PFSK-1 (cell line): Measurements from ENCODE around the gene DPH7.

ENCODE experiments used
- FOXP2 ChIP-seq: optimal IDR thresholded peaks from 2 replicates; pipeline ENCODE3; 2011; ENCODE audit warnings: borderline replicate concordance, control low read depth, inconsistent platforms; ENCODE audit not compliant: insufficient read depth; ENCODE audit errors: extremely low read length, extremely low read depth
- POLR2AphosphoS5 ChIP-seq: IDR thresholded peaks from 2 replicates; pipeline ENCODE4 v1.6.1; 2012; ENCODE audit warnings: low read depth, mild to moderate bottlenecking, control low read depth, low read length, moderate library complexity
- SIN3A ChIP-seq: IDR thresholded peaks from 2 replicates; pipeline ENCODE4 v1.6.1; 2012; ENCODE audit warnings: mild to moderate bottlenecking, low read length, moderate library complexity, borderline replicate concordance; ENCODE audit not compliant: insufficient read depth
- TAF1 ChIP-seq: IDR thresholded peaks from 2 replicates; pipeline ENCODE4 v1.6.1; 2012; ENCODE audit warnings: low read length, control low read depth, borderline replicate concordance; ENCODE audit not compliant: insufficient read depth
- TF ChIP-seq, protein P1 (sequence below), 2 experiments: IDR thresholded peaks; 2 replicates each; pipeline versions ENCODE4 v1.6.1 to v1.8.0; 2011 to 2012; ENCODE audit warnings: low read depth in 2 of 2, low read length in 2 of 2, control low read depth in 1 of 2, inconsistent platforms in 1 of 2, mild to moderate bottlenecking in 1 of 2, moderate library complexity in 1 of 2; ENCODE audit not compliant: insufficient read depth in 1 of 2

Gene DPH7

GRCh38 chr9:137588891-137589290 lies 10.2 kb upstream of the DPH7 start:
- TF ChIP-seq POLR2AphosphoS5 (no peak), SIN3A (no peak), TAF1 (no peak), FOXP2 (no peak)
- TF ChIP-seq, protein P1, sequence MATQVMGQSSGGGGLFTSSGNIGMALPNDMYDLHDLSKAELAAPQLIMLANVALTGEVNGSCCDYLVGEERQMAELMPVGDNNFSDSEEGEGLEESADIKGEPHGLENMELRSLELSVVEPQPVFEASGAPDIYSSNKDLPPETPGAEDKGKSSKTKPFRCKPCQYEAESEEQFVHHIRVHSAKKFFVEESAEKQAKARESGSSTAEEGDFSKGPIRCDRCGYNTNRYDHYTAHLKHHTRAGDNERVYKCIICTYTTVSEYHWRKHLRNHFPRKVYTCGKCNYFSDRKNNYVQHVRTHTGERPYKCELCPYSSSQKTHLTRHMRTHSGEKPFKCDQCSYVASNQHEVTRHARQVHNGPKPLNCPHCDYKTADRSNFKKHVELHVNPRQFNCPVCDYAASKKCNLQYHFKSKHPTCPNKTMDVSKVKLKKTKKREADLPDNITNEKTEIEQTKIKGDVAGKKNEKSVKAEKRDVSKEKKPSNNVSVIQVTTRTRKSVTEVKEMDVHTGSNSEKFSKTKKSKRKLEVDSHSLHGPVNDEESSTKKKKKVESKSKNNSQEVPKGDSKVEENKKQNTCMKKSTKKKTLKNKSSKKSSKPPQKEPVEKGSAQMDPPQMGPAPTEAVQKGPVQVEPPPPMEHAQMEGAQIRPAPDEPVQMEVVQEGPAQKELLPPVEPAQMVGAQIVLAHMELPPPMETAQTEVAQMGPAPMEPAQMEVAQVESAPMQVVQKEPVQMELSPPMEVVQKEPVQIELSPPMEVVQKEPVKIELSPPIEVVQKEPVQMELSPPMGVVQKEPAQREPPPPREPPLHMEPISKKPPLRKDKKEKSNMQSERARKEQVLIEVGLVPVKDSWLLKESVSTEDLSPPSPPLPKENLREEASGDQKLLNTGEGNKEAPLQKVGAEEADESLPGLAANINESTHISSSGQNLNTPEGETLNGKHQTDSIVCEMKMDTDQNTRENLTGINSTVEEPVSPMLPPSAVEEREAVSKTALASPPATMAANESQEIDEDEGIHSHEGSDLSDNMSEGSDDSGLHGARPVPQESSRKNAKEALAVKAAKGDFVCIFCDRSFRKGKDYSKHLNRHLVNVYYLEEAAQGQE (IDR thresholded peaks at IDR 0.05; ENCODE audit: insufficient read depth in 1 of 2, low read depth in 2 of 2, low read length in 2 of 2) = no peak

- TF ChIP-seq SIN3A (no peak), TAF1 (no peak), FOXP2 (no peak), POLR2AphosphoS5 (no peak)
- TF ChIP-seq, protein P1 (IDR thresholded peaks at IDR 0.05; ENCODE audit: insufficient read depth in 1 of 2, low read depth in 2 of 2, low read length in 2 of 2) = no peak
Measured at GRCh38 chr9:137588311-137588710, 9.6 kb upstream of the DPH7 start.

DNA sequence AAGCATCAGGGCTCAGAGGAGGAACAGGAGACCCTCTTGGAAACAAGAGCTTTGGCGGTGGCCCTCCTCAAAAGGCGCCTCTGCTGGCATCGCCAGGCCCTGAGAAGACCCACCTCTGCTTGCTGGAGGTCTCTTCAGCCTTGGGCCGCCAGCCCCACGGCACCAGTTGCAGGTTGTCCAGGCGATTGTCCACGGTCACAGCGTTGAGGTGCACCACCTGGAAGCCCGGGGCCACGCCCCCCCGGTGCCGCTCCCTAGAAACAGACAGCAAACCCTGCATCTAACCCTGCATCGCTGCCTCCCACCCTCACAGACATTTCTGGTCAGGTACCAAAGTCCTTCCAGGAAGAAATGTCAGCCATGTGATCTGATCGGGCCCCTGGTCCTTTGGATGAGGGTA lies 8.1 kb upstream of the DPH7 start:
- TF ChIP-seq FOXP2 (no peak), POLR2AphosphoS5 (no peak), TAF1 (no peak), SIN3A (no peak)
- TF ChIP-seq, protein P1 (IDR thresholded peaks at IDR 0.05; ENCODE audit: insufficient read depth in 1 of 2, low read depth in 2 of 2, low read length in 2 of 2) = no peak

GRCh38 chr9:137583957-137584356 lies 5.2 kb upstream of the DPH7 start:
- no peak for TF ChIP-seq FOXP2
- no peak for TF ChIP-seq TAF1
- TF ChIP-seq, protein P1 (IDR thresholded peaks at IDR 0.05; ENCODE audit: insufficient read depth in 1 of 2, low read depth in 2 of 2, low read length in 2 of 2) = no peak
- no peak for TF ChIP-seq SIN3A

- no peak for TF ChIP-seq FOXP2
Measured at GRCh38 chr9:137583347-137583746, 4.6 kb upstream of the DPH7 start.
